Fibroblast of lung (primary cell): ENCODE measurements around the gene KMT2A. TPM values are rescaled to one million over a fixed set of nuclear protein-coding genes. Genes with fewer than 3 reads are reported as not detected.
"Not testable (repeated sequence)": the region's sequence is repeated elsewhere in the genome, so short reads cannot be mapped to it uniquely, and the experiment has no call there.

ENCODE experiments used
- DNase-seq, 2 donors: peaks; one replicate each; pipeline versions ENCODE4 v3.0.0 to v3.0.0-alpha.2; 2010; ENCODE audit warnings: low read depth in 2 of 2
- H2AFZ ChIP-seq: 2 replicates; pipeline ENCODE4 v1.5.1; 2012; ENCODE audit warnings: low read length, control low read depth, inconsistent platforms
- H3K27ac ChIP-seq: 2 replicates; pipeline ENCODE4 v1.5.1; 2011; ENCODE audit warnings: low read length, control low read depth; ENCODE audit not compliant: insufficient read depth
- H3K27me3 ChIP-seq: 2 replicates; pipeline ENCODE4 v1.5.1; 2011; ENCODE audit warnings: mild to moderate bottlenecking, low read length; ENCODE audit not compliant: control insufficient read depth, insufficient read depth
- H3K36me3 ChIP-seq: 2 replicates; pipeline ENCODE4 v1.5.1; 2011; ENCODE audit warnings: low read length; ENCODE audit not compliant: control insufficient read depth, insufficient read depth
- H3K4me1 ChIP-seq: 2 replicates; pipeline ENCODE4 v1.5.1; 2011; ENCODE audit warnings: low read length; ENCODE audit not compliant: control insufficient read depth, insufficient read depth; ENCODE audit errors: extremely low read depth
- H3K4me2 ChIP-seq: 2 replicates; pipeline ENCODE4 v1.5.1; 2011; ENCODE audit warnings: low read length, control low read depth; ENCODE audit not compliant: insufficient read depth; ENCODE audit errors: extremely low read depth
- H3K4me3 ChIP-seq, 4 experiments: fragments of 200-600 bp in 1 of 4; sonication (generic) in 1 of 4; replicated peaks in 1 of 4; 2 replicates each; pipeline ENCODE4 v1.5.1; 2011 to 2016; ENCODE audit warnings: low read length in 4 of 4, low read depth in 3 of 4, mild to moderate bottlenecking in 3 of 4, control low read depth in 2 of 4, inconsistent platforms in 1 of 4, mixed read lengths in 1 of 4; ENCODE audit not compliant: insufficient read depth in 1 of 4; ENCODE audit errors: control extremely low read depth in 1 of 4
- H3K79me2 ChIP-seq: 2 replicates; pipeline ENCODE4 v1.5.1; 2012; ENCODE audit warnings: mild to moderate bottlenecking, low read length, inconsistent platforms; ENCODE audit not compliant: control insufficient read depth, insufficient read depth
- H3K9ac ChIP-seq: 2 replicates; pipeline ENCODE4 v1.5.1; 2011; ENCODE audit warnings: mild to moderate bottlenecking, low read length, control low read depth; ENCODE audit not compliant: insufficient read depth
- H3K9me3 ChIP-seq: 2 replicates; pipeline ENCODE4 v1.5.1; 2012; ENCODE audit warnings: low read depth, low read length; ENCODE audit not compliant: control insufficient read depth, insufficient read depth
- H4K20me1 ChIP-seq: 2 replicates; pipeline ENCODE4 v1.5.1; 2011; ENCODE audit warnings: low read length; ENCODE audit not compliant: control insufficient read depth, insufficient read depth; ENCODE audit errors: extremely low read depth
- CTCF ChIP-seq, 2 donors: IDR thresholded peaks in 1 of 2; conservative IDR thresholded peaks in 1 of 2; 1 replicate in 1 of 2; 2 replicates in 1 of 2; pipeline ENCODE4 v1.5.1; 2011 to 2012; ENCODE audit warnings: low read length in 2 of 2, control low read depth in 1 of 2, inconsistent platforms in 1 of 2, low read depth in 1 of 2, mild to moderate bottlenecking in 1 of 2
- EZH2 ChIP-seq: IDR thresholded peaks from 2 replicates; pipeline ENCODE4 v1.5.1; 2012; ENCODE audit warnings: low read length, control low read depth, mild to moderate bottlenecking; ENCODE audit errors: missing control alignments
- polyA plus RNA-seq, 2 donors: library from polyadenylated mRNA; depleted of rRNA in 1 of 2; stranded (reverse) in 1 of 2; unstranded in 1 of 2; fragments of >200 nt; gene quantifications; 2 replicates each; pipeline ENCODE4 v1.2.1, GENCODE V29; 2011 to 2012; ENCODE audit warnings: missing spikeins in 1 of 2
- total RNA-seq: library from RNA; depleted of rRNA; stranded (reverse); fragments of >200 nt; gene quantifications from 2 replicates; pipeline ENCODE4 v1.2.1, GENCODE V29; 2014

Gene KMT2A
- total and polyA plus RNA-seq, 2 donors (not counting 1 experiment from before 2014, with no cell fraction given) = 17.1 to 33.4 TPM

GRCh38 chr11:118471030-118471429, 34.7 kb downstream of the KMT2A start:
- H3K27ac ChIP-seq = no peak overlapping the region
- H3K9me3 ChIP-seq = no peaks in the 10 kb centered on the region
- TF ChIP-seq EZH2 (no peak), CTCF (conservative IDR thresholded peaks at IDR 0.05 in 1 of 2, IDR thresholded peaks at IDR 0.05 in 1 of 2; ENCODE audit: low read depth in 1 of 2, low read length in 2 of 2) (no peak)

GRCh38 chr11:118473537-118473936, 37.2 kb downstream of the KMT2A start:
- Histone ChIP-seq H3K9ac (no peak overlapping the region), H3K4me3 (no peak overlapping the region), H4K20me1 (no peaks in the 10 kb centered on the region), H2AFZ (no peak overlapping the region), H3K79me2 (peaks cover 7% of the 10 kb centered on the region), H3K36me3 (peaks cover 10% of the 10 kb centered on the region), H3K4me2 (no peak overlapping the region), H3K27me3 (no peaks in the 10 kb centered on the region), H3K27ac (no peak overlapping the region), H3K4me1 (no peaks in the 10 kb centered on the region), H3K9me3 (no peaks in the 10 kb centered on the region)
- no peak for DNase-seq
- TF ChIP-seq CTCF (conservative IDR thresholded peaks at IDR 0.05 in 1 of 2, IDR thresholded peaks at IDR 0.05 in 1 of 2; ENCODE audit: low read depth in 1 of 2, low read length in 2 of 2) (no peak), EZH2 (no peak)

More at GRCh38 chr11:118471030-118471429, 34.7 kb downstream of the KMT2A start:
- no peak overlapping the region for H2AFZ ChIP-seq
- H3K9ac ChIP-seq = no peak overlapping the region
- H3K4me2 ChIP-seq = no peak overlapping the region
- no peaks in the 10 kb centered on the region for H3K4me1 ChIP-seq
- peaks cover 8% of the 10 kb centered on the region for H3K79me2 ChIP-seq
- H3K4me3 ChIP-seq = no peak overlapping the region
- H3K27me3 ChIP-seq = no peaks in the 10 kb centered on the region
- DNase-seq = peak in 1 of 2 donors; percentile 3
- peaks cover 4% of the 10 kb centered on the region for H3K36me3 ChIP-seq
- H4K20me1 ChIP-seq = no peaks in the 10 kb centered on the region

GRCh38 chr11:118476676-118477075, 40.4 kb downstream of the KMT2A start:
- Histone ChIP-seq H3K27ac (no peak overlapping the region), H4K20me1 (no peaks in the 10 kb centered on the region), H3K9ac (no peak overlapping the region), H3K9me3 (no peaks in the 10 kb centered on the region), H3K4me1 (no peaks in the 10 kb centered on the region), H2AFZ (no peak overlapping the region), H3K27me3 (no peaks in the 10 kb centered on the region), H3K4me2 (no peak overlapping the region), H3K79me2 (peaks cover 4% of the 10 kb centered on the region), H3K36me3 (peaks cover 12% of the 10 kb centered on the region), H3K4me3 (no peak overlapping the region)
- TF ChIP-seq CTCF (conservative IDR thresholded peaks at IDR 0.05 in 1 of 2, IDR thresholded peaks at IDR 0.05 in 1 of 2; ENCODE audit: low read depth in 1 of 2, low read length in 2 of 2) (no peak), EZH2 (no peak)
- peak in 1 of 2 donors; percentile 46 for DNase-seq

GRCh38 chr11:118481238-118481637, 44.9 kb downstream of the KMT2A start:
- H3K9me3 ChIP-seq, DNase-seq, H3K4me3 ChIP-seq, H3K9ac ChIP-seq, H2AFZ ChIP-seq, H3K79me2 ChIP-seq, H3K27me3 ChIP-seq, H4K20me1 ChIP-seq, H3K4me1 ChIP-seq, H3K27ac ChIP-seq, H3K4me2 ChIP-seq: not testable (repeated sequence)
- peaks cover 21% of the 10 kb centered on the region for H3K36me3 ChIP-seq
